Loucy (cell line): Measurements from ENCODE around the gene POLD1.

Experiments used
- CTCF ChIP-seq: fragments of 200-600 bp; sonication (generic); conservative IDR thresholded peaks from 2 replicates; pipeline ENCODE4 v1.5.1; 2014; ENCODE audit warnings: mild to moderate bottlenecking, antibody characterized with exemption, low read length
- EZH2phosphoT487 ChIP-seq: fragments of 200-600 bp; IDR thresholded peaks from 2 replicates; pipeline ENCODE4 v1.6.1; 2018; ENCODE audit warnings: antibody characterized with exemption, mild to moderate bottlenecking, moderate library complexity, borderline replicate concordance

DNA sequence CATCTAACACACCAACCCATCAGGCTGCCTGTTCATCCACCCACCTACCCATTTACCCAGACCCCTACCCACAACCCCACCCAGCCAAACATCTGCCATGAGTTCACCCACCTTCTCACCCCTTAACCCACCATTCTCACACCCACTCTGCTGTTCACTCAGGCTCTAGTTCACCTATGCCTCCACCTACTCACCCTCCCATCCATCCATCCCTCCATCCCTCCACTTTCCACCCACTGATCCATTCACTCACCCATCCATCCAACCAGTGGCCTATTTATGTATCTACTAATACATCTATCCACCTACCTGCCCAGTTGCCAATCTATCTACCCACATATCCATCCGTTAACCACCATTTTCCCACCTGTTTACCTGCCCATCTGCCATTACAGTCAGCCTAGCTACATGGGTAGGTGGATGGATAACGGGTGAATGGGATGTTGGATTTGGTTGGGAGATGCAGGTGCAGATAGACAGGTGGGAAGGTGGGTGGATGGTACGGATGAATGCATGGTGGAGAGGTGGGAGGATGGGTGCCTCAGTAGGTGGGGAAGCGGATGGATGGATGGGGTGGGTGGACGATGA is 53.8 kb downstream of the POLD1 start:
- TF ChIP-seq CTCF, result no peak
- TF ChIP-seq EZH2phosphoT487, result no peak
